HG03196 (cell line): Measurements from ENCODE around the gene NKX2-2.

ENCODE experiments used
- ATAC-seq: cut with Tn5 transposase; IDR thresholded peaks from one replicate; pipeline ENCODE4 v1.9.1; 2021; ENCODE audit not compliant: unreplicated experiment

NKX2-2 gene

DNA sequence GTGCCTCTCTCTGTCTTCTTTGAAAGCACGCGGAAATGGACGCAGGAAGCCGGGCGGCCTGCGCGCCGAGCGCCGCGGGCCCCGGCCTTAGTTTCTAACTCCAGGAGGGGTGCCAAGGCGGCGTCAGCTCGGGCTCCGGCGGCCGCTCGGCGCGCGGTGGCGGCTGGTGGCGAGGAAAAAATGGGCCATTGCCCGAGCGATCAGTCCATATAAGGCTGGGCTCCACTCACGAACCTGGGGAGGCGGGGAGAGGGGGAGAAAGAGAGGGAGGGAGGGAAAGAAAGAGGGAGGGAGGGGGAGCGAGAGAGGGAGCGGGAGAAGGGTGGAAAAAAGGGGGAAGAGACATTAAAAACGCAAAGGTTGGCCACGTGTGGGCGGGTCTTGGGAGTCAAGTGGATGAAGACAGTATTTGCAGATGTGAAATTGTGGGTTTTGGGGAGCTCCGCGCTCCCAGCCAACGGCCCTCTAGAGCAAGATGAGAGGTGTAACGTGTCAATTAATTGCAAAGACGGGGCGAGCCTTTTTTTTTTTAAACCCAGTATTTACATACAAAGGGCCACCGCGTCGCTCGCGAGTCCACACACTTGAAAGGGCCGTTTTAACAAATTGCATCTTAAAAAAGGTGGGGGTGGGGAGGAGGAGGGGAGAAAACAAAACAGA, at the start of gene NKX2-2:
TSS of gene NKX2-2 (minus strand) at position 184 of the 660 bp plus-strand sequence. CDS start 395 bp downstream, outside the sequence.
- no peak for ATAC-seq

DNA sequence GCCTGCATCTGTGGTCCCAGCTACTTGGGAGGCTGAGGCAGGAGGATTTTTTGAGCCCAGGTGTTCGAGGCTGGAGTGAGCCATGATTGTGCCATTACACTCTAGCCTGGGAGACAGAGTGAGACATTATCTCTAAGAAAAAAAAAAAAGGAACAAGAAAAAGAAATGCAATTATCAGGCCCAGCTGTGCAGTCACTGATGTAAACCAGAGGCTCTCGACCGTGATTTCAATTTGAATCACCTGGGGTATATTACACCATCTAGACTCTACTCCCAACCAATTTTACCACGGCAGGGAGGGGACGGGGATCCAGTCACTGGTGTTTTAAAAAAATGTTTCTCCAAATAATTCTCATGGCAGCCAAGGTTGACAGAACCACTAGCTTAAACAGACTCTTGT, 48.8 kb upstream of the NKX2-2 start:
- ATAC-seq, result no peak

DNA sequence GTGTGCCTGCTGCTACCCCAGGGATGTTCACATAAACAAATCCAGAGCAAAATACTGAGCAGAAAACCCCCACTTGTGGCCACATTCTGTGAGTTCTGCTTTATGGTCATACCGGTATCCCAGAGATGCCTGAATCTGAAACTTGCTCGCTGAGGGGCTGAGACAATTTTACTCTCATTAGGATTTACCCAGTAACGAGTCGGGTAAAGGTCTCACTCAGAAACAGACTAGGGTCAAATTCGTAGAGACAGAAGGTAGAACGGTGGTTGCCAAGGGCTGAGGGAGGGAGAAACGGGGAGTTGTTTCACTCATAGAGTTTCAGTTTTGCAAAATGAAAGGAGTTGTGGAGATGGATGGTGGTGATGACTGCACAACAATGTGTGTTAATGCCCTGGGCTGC, 45.4 kb upstream of the NKX2-2 start:
- ATAC-seq, result peak; percentile 49

DNA sequence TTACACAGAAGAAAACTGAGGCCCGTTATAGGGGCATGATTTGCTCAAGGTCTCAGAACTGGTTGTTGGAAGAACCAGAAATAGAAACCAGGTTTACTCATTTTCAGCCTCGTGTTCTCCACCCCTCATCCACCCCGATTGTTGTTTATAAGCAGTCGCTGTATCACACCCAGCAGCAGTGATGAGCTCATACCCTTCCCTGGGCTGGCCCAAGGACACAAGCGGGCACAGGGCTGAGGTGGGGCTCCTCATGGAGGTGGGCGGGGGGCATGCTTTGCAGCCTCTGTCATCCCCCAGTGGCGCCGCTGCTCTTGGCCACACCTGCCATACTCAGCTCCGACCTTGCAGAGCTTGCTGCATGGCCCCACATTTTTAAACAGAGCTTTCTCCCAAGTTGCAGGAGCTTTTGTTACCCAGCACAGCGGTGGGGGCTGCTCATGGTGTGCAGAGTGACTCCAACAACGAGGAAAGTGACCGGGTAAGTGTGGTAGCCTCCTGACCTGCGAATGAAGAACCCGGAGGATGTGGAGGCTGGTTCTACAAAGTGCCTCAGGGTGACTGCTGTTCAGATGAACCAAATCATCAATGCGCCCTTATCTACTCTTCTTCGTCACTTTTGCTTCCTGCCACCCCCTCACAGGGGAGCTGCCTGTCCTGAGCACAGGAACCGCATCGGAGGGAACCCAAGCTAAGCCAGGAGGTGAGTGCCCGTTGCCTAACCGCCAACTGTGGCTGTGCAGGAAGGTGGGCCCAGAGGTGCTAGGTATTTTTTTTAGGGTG, 43.6 kb upstream of the NKX2-2 start:
- ATAC-seq, result no peak

DNA sequence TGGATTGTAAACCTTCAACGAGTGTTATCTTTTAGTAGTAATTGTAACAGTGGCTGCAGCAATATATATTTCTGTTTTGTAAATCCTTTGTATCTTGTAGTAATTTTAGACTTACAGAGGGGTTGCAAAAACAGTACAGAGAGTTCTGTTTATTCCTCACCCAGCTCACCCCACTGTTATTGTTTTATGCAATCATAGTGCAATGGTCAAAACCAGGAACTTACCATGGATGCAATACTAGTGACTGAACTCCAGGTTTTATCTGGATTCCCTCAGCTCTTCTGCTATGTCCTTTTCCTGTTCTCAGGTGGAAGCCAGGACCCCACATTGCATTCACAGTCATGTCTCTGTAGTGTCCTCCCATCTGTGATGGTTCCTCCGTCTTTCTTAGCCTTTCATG, 42.5 kb upstream of the NKX2-2 start:
- no peak for ATAC-seq

DNA sequence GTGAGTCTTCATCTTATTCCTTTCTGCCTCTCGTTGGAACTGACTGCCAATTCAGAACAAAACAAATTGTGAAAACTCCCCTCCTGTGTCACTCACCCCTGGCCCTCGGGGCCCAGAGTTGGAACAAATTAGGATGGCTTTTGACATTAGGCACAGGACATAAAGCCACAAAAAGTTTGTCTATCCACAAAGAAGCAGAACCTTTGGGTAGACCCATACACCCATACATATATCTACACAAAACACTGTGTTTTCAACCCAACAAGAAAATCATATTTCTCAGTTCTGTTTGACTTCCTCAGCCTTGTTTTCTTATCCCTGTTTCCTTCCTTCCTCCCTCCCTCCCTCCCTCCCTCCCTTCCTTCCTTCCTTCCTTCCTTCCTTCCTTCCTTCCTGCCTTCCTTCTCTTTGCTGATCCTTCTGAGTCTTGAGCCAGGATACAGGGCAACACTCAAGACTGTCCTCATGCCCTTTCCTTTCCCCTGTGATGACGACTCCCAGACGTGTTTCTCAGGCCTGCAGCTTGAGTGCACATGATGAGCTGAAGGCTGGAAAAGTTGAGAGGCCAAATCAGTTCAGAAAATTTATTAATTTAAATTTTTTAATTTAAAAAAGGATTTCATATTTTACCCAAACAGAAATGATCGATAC, 41.7 kb upstream of the NKX2-2 start:
- ATAC-seq, result no peak

DNA sequence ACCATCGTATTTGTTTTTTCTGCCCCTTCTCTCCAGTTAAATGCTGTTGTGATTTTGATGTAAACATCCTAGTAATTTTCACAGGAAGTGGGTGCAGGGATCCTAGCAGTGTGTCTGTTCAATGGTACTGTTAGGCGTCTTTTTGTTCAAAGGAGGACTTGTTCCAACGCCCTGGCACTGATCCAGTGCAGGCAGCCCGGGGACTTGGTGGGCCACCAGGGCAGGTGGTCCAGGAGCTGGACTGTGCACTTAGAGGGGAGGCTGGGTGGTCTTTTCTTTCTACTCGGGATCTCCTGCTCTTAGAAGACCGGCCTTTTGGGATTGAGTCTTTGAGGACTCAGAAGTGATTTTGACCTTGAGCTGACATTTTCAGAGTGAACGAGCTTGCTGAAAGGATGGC, 41.1 kb upstream of the NKX2-2 start:
- ATAC-seq, result no peak

DNA sequence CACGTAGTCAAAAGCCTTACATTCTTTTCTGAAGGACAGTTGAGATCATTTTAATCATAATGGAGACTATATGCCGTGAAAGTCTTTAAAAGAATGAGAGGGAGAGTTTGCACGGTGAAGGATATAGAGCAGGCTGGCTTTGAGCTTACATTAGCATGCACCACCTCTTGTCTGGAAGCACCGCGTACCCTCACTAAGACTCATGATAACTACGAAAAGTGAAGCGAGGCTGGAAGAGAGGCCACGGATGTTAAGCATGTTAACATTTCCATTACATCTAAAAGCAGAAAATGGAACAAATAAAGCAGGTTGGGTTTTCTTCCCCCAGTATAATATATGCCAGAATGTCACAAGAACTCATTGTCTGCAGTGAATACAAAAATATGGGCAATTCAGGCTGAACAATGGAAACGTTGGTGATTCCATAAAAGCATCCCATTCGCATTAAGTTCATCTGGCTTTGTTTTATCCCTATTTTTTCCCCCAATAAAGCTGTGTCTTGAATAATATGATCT, 40.6 kb upstream of the NKX2-2 start:
- ATAC-seq, result no peak

DNA sequence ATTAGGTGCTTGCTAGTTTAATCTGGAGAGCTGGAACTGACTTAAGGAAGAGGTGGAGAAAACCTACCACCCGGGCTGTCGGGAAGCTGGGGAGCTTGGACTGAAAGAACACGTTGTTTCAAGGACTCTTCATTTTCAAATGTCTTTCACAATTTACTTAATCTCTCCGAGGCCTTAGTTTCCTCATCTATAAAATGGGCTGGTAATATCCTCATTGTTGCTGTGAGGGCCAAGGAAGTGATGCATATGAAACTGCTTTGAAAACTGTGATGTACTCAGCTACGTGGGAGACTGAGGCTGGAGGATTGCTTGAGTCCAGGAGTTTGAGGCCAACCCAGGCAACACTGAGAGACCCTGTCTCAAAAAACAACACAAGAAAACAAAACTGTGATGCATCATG, 36.7 kb upstream of the NKX2-2 start:
- no peak for ATAC-seq

DNA sequence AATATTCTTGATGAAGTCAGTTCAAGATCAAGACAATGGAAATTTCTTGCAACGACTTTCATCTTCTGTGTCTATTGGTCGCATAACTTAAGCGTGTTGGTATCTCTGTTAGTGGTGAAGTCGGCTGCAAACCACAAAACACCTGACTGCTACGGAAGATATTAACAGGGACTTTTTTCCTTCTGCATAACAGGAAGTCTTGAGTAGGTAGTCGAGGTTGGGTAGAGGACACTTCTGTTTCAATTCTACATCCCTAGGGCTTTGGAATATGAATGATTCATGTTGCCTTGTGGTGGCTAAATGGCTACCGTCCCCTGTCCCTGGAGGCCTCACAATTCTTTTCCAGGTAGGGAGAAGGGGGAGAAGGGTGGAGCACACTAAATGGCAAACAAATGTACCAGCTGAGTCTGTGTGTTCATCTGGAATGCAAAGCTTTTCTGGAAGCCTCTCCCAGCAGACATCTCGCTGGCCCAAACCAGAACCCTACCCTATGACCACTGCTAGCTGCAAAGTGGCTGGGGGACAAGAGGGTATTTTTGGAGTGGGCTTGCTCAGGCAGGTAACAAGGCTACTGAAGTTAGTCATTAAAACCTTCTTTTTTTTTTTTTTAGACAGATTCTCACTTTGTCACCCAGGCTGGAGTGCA, 34.6 kb upstream of the NKX2-2 start:
- peak; percentile 79 for ATAC-seq

DNA sequence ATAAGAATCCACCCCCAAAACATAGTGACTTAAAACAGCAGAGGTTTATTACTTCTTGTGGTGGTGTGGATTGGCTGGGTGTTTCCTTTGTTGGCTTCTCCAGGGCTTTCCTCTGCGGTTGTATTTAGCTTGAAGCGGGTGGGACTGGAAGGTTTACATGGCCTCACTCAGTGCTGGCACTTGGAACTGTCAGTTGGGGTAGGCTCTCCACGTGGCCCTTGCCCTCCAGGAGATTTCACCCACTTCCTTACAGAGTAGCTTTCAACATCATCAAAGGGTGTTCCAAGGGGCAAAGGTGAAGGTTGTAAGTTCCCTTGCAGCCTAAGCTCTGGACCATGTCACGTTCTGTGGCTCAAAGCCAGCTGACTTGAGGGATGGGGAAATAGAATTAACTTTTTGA, 32.5 kb upstream of the NKX2-2 start:
- no peak for ATAC-seq

DNA sequence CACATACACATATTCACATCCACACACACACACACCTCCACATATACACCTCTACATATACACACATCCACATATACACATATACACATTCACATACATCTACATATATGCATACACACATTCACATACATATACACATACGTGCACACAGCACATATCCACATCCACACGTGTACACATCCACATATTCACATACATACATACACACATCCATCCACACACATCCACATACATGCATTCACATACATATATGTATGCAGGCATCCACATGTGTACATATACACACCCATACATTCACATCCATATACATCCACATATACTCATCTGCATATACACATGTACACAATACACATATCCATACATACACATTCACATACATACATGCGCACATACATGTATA, 25.6 kb upstream of the NKX2-2 start:
- ATAC-seq, result no peak

DNA sequence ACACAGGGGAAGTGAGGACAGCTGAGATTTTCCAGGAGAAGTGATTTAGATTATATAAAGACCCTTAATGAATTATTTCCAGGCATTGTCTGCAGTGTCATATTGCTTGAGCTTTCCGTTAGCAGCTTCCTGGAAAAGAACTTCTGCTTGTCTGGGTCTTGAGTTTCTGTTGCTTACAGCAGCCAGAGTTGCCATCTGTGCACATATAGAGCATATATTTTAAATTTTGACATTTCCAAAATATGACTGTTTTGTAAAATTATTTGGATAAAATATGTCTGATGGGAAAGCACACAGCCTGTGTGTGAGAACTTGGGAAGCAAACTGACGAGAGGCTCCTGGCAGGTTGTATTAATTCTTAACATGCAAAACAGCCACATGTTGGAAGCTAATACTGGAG, 21.0 kb upstream of the NKX2-2 start:
- no peak for ATAC-seq

DNA sequence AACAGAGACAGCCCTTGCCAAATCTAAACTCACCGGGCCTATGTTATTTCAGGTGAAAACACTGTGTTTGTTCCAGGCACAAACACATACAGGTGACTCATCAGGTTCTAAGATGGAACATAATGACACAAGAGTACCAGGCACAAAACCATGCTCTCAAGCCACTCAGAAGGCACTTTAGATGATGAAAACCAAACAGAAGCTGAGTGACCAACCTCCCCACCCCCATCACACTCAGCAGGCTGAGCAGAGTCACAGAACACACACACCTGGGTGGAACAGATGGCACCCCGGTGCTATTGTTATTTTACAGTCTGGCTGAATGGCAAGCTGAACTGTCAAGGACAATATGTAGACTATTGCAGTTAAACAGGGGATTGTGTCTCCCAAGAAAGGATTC, 20.6 kb upstream of the NKX2-2 start:
- ATAC-seq, result no peak

DNA sequence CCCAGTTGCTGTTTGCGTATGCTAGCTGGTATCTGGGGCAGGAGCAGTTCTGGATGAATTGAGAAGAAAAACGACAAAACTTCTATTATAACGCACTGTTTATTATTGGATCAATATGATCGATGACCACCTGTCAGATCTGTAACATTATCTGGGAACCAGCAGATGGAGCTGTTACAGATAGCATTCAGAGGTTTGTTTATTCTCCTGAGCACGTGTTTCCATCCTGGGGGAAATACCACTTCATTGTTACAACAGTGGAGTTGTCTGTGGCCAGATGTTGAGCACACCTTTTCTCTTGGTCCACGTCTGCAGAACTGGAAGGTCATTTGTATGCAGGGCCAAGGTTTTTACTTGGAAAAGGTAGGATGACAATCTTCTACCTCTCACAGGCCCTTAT, 16.0 kb upstream of the NKX2-2 start:
- no peak for ATAC-seq

DNA sequence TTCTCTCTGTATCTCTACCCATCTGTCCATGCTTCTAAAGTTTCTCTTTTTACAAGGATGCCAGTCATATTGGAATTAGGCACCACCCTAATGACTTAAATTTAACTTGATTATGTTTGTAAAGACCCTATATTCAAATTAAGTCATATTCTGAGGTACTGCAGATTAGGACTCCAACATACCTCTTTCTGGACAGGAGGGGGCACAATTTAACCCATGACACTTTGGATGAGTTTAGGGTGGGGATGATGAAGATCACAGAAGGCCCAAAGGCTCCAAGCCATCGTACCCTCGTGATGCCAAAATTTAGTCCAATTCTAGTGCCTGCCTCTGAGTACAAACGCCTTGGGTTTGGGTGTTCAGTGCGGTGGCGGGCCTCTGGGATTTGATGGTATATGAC, 15.0 kb upstream of the NKX2-2 start:
- ATAC-seq, result no peak

DNA sequence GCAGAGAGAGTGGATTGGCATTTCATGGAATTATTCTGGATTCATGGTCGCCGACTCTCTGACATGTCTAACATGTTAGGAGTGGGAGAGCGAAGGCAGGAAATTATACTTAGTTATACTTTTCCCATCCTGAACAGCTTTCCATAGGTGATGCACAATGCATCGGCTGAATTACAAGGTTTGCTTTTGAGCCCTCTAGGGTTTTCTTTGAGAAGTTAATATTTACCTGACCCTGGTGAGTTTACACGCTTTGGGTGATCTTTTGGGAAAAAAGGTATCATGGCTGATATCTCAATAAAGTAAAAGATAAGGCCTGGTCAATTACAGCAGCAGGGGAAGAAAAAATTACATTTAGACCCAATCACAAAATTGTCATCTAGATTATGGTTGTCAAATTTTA, 14.0 kb upstream of the NKX2-2 start:
- no peak for ATAC-seq

DNA sequence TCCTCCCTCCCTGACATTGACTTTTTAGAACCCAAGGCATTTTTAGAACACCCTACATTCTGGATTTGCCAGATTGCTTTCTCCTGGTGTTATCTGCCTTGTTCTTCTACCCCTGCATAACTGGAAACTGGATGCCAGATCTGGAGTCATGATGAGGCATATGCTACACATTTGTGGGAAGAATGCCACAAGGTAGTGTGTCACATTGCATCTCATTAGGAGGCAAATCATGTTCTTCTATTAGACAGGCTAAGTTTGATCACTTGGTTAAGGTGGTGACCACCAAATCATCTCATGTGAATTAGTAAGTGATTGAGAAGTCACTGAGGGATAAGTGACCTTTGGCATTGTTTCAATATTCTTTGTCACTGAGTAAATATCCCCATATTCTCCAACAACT, 12.9 kb upstream of the NKX2-2 start:
- no peak for ATAC-seq

DNA sequence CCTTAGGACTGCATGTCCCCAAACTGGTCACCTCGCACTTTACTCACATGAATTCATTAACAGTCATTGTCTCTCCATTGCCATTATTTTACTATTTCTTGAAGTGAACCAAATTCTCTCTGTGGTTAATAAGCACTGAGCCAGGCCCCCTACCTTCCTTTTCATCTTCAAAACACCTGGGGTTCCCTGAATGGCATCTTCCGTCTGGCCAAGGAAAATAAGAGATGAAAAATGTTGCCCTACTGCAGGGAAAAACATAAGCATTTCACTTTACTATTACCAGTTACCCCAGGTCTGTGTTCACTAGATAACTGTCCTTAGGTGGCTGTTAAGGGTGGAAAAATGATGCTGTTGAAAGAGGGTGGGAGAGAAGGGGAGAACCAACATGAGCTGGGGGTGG, 10.0 kb upstream of the NKX2-2 start:
- ATAC-seq, result no peak

DNA sequence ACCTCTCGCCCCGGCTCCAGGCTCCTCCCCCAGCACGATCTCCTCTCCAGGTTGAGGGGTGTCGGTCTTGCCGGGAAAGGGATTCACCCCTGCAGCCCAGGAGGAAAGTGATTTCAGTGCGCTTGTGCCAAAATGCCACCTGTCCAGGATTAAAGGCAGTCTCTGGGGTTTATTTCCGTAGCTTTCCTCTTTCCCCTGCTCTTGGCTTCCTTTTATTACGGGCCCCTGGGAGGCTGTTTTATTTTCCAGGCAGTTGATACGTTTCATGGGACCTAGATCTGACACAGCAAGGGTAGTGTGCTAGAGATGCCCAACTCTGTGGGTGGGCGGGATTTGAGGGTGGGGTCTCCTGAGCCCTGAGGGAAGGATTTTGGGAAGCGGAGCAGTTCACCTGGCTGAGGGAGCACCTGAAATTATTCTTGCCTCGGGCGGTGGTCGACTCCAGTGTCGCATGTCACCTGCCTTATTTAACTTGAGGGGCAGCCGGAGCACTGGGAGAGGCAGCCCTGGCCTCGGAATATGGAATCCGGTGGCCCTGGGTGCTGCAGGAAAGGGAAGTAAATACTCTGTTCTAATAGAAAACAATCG, 9.5 kb upstream of the NKX2-2 start:
- ATAC-seq, result no peak
